GM12891 (cell line): ENCODE data around the gene IL4R.

ENCODE experiments used
- POLR2A ChIP-seq: IDR thresholded peaks from 2 replicates; pipeline ENCODE4 v1.6.1; 2011; ENCODE audit warnings: low read depth, low read length, control low read depth
- POLR2AphosphoS5 ChIP-seq: IDR thresholded peaks from 2 replicates; pipeline ENCODE4 v1.6.1; 2011; ENCODE audit warnings: low read depth, low read length, control low read depth
- TAF1 ChIP-seq: IDR thresholded peaks from 2 replicates; pipeline ENCODE4 v1.6.1; 2011; ENCODE audit warnings: low read depth, low read length, control low read depth

GRCh38 chr16:27286451-27286850 is 27.3 kb upstream of the IL4R start:
- no peak for TF ChIP-seq POLR2A
- TF ChIP-seq POLR2AphosphoS5: no peak
- TF ChIP-seq TAF1: no peak
